Stimulated activated CD4-positive, alpha-beta T cell treated with anti-CD3 and anti-CD28 coated beads, Interleukin-2, amount 100 ng/mL, for 4 hours (primary cell): ENCODE measurements around the gene GALNT6.

ENCODE experiments used
- DNase-seq: peaks from one replicate; pipeline ENCODE4 v3.0.0-alpha.2; 2020; ENCODE audit warnings: low read depth

Gene GALNT6

DNA sequence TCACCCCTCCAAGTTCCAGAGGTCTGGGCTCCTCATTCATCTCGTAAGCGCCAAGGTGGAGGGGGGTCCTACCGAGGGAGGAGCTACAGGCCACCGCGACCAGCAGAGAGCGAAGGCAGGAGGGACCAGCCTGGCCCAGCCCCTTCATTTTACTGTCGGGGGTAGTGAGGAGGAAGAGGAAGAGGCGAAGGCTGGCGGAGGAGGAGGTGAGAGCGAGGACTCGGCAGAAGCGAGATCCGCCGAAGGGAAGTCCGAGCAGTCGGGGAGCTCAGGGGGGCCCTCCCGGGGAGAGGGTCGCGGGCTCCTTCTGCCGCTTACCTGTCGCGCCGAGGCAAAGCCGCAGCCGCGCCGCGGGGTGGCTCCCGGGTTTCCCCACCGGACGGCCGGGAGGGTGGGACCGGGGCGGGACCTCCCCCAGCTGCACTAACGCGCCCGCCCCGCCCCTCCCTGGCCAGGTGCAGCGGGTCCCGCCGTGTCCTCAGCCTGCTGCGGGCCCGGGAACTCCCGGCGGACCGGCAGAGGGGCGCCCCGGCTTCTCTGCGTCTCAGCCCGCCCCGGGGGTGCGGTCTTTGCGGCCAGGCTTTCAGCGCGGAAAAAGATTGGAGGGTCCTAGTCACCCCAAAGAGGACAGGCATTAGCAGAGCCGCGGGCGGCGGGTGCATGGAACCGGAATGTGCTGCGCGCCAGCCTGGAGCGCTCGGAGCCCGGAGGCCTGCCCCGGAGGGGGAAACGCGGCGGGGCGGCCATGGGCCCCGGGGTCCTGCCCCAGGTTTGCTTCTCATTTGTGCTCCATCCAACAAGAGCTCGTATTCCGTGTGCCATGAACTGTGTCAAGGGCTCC lies at the start of gene GALNT6:
TSS of gene GALNT6 (minus strand) at position 124 of the 841 bp plus-strand sequence. CDS start 11,625 bp downstream, outside the sequence.
- DNase-seq = peak; percentile 62

- no peak for DNase-seq
Measured at GRCh38 chr12:51439330-51439729, 48.1 kb upstream of the GALNT6 start.

DNA sequence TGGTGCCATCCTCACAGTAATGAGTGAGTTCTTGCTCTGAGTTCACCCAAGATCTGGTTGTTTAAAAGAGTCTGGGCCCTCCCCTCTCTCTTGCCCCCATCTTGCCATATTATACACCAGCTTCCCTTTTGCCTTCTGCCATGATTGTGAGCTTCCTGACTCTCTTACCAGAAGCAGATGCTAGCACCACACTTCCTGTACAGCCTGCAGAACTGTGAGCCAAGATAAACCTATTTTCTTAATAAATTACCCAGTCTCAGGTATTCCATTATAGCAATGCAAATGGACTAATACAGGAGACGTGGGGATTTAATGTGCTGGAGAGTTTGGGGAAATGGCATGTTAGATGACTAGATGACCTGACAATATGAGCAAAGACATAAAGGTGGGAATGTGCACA lies 46.2 kb upstream of the GALNT6 start:
- no peak for DNase-seq

DNA sequence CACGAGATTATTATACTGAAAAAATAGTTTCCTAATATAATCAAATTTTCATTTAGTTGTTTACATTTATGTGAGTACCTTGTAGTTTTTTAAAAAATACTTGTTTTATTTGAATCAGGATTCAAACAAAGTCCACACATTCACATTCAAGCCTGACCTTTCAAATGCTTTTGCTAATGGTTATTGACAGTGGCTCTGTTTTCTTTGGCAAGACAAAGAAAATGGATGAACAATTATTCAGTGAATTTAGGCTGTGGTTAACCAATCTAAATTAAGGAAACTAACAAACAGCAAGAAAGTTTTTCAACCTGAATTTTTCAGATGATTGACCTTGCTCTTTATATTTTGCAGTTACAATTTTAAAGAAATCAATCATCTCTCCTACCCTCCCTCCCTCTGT lies 43.1 kb upstream of the GALNT6 start:
- DNase-seq = no peak

DNA sequence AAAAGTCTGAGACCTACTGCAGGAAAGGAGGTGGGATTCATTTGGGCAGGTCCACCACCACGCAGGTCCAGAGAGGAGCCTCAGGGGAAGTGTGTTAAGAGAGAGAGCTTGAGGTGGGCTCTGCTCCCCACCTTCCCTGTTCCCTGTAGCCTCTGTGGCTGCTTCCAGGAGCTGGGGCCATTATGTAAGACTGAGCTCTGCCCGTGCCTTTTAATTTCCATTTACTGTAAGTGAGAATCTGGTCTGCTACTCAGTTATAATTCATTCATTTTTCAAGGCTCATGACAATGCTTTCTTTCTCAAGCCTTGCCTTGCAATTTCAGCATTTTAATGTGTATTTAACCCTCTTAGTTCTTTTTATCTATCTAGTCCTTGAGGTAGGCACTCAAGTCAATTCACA lies 41.7 kb upstream of the GALNT6 start:
- no peak for DNase-seq

DNA sequence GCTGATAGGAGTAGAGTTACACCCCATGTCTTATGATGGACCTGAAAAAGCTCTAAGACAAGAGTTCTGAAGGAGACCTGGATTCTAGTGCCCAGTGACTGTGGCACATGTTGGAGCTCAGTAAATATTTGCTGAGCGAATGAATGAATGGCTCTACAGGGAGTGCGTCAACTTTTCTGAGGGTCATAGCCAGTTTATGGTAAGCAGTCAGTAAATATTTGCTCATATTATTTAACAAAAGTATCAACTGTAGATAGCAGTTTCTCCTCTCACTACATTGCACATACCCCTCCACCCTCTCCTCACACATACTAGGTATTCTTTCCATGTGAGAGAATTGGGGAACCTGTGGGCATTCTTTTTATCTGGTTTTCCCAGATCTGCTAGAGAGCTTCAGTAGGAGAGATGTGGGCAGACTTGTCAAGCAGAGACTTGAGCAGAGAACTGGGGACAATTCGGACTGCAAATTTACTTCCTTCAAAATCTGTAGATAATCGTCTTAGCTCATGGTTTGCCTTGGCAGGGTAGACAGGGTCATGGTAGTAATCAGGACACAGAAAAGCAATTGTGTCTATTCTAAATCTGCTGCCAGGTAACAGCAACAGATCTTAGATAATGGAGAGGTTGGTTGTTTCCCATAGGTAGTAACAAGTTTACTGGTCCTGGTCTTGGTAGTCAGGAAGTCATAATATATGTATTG lies 39.1 kb upstream of the GALNT6 start:
- no peak for DNase-seq

- DNase-seq = no peak
Measured at GRCh38 chr12:51429700-51430099, 38.5 kb upstream of the GALNT6 start.

GRCh38 chr12:51428256-51428655 lies 37.0 kb upstream of the GALNT6 start:
- no peak for DNase-seq

DNA sequence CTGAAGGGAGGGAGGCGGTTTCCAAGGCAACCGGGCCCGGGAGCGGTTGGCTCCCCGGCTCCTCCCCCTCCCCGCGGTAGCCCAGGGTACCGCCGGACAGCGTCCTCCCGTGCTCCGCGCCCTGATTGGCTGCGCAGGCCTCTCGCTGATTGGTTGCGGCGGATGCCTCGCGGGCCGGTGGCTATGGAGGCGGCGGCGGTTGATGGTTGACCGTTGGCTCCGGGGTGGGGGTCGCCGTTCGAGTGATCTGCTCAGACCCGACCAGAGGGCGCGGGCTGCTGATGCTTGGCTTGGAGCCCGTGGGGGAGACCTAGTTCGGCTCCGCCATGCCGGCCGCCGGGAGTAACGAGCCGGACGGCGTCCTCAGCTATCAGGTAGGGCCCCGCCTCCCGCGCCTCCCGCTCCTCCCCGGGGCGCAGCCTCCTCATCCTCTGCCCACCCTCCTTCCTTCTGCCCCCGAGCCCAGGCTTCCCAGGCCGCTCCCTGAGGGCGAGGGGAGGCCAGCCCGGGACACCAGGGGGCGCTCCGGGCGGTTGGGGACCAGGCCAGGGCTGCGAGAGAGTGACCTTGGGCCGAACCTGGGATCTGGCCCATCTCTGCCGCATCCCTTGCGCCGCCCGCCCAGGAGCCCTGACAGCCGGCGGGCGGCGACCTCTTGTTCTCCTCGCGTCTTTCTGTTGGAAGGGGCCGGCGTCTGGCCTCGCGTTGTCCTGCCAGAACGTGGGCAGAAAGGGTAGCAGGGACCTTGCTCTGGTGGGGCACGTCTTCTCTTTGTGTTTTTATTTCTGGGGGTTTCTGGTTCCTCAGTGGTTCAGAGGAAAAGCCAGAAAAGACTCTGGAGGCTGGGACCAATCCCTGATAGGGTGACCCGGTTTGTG lies 33.7 kb upstream of the GALNT6 start, which contains the start of gene SLC4A8:
TSS of gene SLC4A8 (plus strand) at position 170 of the 878 bp plus-strand sequence. CDS start at position 327, 157 bp downstream.
- DNase-seq = peak; percentile 49

- DNase-seq = no peak
Measured at GRCh38 chr12:51424094-51424661, 33.0 kb upstream of the GALNT6 start.

DNA sequence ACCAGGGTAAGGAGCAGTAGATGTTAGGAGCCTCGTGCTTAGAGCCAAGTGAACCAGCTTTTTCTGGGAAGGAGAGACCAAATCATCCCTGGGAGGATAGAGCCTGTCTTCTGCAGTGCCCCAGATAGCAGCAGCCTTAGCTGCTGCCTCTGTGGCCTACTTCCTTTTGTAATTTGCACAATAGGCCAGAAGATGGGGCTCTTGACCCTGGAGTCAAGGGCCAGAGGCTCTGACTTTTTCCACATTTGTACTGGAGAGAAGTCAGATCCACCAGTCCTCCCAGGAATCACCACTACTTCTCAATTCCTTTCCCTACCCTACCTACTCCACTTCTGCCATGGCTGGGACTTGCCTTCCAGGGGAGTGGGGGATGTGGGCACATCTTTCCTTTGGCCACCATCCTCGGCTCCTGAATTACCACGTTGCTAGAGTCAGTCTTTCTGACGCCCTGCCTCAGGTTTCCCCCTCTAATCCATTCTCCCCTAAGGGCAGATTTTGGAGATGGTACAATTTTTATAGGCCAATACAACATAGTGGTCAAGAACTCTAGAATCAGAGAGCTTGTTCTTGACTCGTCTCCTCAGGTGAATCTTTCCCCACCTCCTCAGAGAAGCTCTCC lies 30.2 kb upstream of the GALNT6 start:
- no peak for DNase-seq

DNA sequence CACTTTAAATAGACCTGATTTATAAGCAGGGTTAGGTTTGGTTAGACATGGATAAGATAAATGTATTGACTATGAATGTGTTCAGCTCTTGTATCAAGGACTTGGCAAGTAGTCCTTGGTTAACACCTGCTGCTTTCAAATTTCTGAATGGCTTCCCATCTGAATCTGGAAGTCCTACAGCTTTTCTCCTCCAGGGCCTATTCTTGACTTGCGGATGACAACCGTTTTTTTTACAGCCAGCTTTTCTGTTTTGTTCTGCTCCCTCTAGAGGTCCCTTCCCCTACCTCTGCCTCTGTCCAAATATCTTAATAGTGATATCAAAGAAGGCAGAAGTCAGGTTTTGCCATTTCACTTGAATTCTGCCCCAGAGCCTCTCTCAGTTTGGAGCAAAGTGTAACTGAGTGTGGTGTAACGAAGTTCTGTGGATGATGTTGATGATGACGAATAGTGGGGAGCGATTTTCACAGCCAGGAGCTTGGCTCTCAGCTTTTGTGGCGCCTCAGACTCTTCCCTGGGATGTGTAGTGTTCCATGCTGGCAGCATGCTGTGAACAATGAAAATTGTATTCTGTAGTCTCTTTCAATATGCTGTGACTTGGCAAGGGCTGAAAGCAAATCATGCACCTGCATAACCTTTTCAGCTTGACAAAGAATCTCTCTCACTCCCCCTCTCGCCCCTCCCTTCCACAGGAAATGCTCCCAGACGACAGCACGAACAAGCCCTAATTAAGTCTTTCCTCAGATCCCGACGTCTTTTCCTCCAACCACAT lies 28.4 kb upstream of the GALNT6 start:
- DNase-seq = no peak

GRCh38 chr12:51417826-51418225 lies 26.6 kb upstream of the GALNT6 start:
- no peak for DNase-seq

DNA sequence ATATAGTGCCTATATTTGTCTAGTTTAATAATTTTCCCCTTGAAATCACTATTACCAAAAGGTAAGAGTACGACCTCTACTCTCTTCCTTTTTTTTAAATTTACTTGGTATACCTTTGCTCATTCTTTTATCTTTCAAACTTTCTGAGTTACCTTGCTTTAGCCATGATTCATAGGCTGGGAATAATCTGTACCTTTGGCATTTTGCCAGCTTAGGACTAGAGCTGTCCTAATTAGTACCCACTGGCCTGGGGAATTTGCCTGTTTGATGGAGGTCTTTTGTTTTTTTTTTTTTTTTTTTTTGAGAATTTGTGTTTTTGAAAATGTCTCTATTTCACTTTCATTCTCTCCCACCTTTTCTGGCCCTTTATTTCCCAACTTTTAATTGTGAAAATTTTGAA lies 24.7 kb upstream of the GALNT6 start:
- no peak for DNase-seq

DNA sequence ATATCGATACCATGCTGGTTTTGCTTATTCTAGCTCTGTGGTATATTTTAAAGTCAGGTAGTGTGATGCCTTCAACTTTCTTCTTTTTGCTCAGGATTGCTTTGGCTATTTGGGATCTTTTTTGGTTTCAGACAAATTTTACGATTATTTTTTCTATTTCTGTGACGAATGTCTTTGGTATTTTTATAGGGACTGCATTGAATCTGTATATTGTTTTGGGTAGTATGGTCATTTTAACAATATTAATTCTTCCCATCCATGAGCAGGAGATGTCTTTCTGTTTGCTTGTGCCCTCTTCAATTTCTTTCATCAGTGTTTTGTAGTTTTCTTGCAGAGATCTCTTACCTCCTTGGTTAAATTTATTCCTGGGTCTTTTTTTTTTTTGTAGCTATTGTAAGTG lies 22.6 kb upstream of the GALNT6 start:
- no peak for DNase-seq

- DNase-seq = no peak
Measured at GRCh38 chr12:51413149-51413548, 21.9 kb upstream of the GALNT6 start.

GRCh38 chr12:51409846-51410245 lies 18.6 kb upstream of the GALNT6 start:
- DNase-seq = no peak

GRCh38 chr12:51407604-51408003 lies 16.4 kb upstream of the GALNT6 start:
- DNase-seq = no peak

DNA sequence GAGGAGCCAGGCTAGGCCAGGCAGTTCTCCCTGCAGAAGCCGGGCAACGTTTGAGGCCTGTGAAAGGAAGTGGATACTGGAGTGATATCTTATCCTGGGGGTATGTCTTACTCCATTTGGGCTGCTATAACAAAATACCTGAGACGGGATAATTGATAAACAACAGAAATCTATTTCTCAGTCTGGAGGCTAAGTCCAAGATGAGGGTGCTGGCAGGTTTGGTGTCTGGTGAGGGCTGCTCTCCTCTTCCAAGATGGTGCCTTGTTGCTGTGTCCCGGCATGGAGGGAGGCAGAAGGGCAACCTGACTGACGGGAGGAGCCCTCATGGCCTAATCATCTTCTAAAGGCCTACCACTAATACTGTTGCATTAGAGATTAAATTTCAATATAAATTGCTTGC lies 15.7 kb upstream of the GALNT6 start:
- DNase-seq = no peak

DNA sequence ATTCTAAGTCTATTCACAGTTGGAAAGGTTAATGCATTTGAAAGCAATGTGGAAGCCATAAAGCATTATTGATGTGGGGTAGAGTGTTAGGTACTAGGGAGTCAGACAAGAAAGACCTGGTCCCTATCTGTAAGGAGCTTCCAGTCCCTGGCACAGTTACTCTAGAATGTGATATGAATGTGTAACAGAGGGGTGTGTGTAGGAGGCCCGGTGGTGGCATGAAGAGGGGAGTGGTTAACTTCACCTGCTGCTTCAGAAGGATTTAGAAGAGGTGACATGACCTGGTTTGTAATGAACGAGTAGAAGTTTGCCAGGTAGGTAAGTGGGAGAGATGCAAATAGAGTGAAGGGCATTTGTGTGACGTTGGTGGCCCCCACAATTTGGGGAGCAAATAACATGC lies 15.1 kb upstream of the GALNT6 start:
- DNase-seq = no peak

DNA sequence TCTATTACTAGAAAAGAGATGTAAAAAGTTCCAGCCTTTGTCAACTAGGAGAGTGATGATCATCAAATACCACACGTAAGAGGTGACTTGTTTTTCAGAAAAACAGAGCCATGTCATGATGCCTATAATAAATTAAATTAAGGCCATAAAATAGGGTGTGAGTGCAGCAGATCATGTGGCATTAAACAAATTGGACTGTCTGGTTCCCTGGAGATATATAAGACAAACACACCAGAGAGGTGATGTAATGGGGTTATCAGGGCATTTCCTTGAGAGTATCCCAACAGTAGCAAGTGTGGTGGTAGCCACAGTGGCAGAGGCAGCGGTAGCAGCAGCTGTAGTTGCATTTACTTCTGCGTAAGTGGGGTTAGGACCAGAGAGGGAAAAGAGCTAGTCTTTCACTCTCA lies 14.6 kb upstream of the GALNT6 start:
- DNase-seq = no peak
